Limb (tissue), 2 donors: Measurements from ENCODE around the gene ZNF532.
"Not testable (repeated sequence)": the region's sequence is repeated elsewhere in the genome, so short reads cannot be mapped to it uniquely, and the experiment has no call there.

Source experiments
- DNase-seq, 2 donors: peaks; one replicate each; pipeline ENCODE4 v3.0.0-alpha.2; 2016; ENCODE audit errors: extremely low spot score in 2 of 2

Gene ZNF532

GRCh38 chr18:59005262-59005661, 140.6 kb downstream of the ZNF532 start:
- DNase-seq: no peak

DNA sequence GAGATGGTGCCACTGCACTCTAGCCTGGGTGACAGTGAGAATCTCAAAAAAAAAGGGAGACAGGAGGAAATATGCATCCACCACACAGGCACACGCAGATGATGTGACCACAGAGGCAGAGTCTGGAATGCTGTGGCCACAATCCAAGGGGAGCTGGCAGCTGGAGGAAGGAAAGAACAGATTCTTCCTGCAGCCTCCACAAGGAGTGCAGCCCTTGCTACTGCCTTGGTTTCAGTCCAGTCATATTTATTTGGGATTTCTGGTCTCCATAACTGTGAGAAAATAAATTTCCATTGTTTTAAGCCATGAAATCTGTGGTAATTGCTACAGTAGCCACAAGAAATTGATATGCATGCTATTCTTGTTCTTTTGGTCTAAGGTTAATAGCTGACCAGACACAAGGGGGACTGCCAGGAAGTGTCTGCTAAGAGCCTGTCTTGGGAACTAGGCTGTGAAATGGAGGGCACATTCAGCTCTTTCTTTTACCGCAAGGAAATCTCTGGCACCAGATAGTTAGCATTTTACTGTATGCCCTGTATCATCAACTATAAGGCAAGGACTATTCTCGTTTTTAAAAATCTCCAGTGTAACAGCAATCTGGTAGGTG, 141.9 kb downstream of the ZNF532 start:
- no peak for DNase-seq

- no peak for DNase-seq
Measured at GRCh38 chr18:59008302-59008974, 143.8 kb downstream of the ZNF532 start.

DNA sequence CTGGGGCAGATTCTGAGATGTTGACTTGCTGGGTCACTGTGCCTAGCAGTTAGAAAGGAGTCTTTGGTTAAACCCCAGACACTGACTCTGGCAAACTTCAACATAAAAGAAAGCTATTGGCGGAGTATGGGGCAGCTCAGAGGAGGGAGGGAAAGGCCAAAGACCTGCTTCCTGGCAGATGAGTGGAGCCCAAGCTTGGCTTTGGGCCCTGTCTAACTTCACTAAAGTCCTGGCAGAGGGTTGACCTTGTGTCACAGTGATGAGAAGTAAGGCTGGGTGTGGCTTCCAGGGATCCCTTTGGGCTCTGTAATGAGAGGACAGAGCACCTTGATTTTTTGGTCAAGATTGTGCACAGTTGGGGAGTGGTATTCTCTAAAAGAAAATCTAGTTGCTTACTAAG, 145.2 kb downstream of the ZNF532 start:
- DNase-seq: no peak

GRCh38 chr18:59011289-59011688, 146.6 kb downstream of the ZNF532 start:
- DNase-seq: no peak

- no peak for DNase-seq
Measured at GRCh38 chr18:59011786-59012185, 147.1 kb downstream of the ZNF532 start.

- DNase-seq: no peak
Measured at GRCh38 chr18:59012815-59013705, 148.4 kb downstream of the ZNF532 start.

DNA sequence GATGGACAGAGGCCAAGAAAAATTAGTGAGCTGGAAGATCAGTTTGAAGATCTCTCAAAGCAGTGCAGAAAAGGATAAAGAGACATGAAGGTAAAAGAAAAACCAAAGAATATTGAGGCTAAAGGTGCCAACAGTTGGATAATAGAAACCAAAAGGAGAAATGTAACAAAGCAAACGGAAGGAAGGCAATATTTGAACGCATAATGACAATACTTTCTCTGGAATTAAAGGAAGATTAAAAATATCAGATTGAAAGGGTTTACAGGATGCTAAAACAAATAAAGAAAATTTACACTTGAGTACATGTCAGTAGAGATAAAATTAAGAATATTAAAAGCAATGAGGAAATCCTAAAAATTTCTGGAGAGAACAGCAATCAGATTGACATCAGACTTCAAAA, 149.1 kb downstream of the ZNF532 start:
- DNase-seq: no peak

DNA sequence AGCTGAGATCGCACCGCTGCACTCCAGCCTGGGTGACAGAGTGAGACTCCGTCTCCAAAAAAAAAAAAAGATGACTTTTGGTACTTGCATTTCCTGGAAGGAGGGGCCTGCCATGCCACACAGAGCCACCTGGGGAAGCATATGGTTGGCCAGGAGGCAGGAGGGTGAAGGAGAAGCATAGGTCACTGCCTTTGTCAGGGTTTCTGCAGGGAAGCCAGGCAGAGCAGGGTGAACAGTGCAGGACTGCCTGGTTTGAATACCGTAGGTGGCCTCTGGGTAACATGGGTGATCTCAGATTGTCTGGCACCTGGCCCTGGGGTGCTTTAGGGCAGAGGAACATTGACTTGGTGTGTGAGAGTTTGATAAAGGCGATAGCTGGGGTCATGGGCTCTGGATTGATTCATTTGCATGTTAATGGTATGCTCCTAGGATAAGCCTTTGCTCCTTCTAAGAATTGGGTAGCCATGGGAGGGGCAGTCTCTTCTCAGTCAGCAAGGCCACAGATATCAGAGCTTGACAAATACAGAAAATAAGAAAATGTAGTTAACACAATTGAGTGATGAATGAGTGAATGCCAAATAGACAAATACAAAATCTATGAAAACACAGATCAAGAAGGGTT, 151.0 kb downstream of the ZNF532 start:
- no peak for DNase-seq

DNA sequence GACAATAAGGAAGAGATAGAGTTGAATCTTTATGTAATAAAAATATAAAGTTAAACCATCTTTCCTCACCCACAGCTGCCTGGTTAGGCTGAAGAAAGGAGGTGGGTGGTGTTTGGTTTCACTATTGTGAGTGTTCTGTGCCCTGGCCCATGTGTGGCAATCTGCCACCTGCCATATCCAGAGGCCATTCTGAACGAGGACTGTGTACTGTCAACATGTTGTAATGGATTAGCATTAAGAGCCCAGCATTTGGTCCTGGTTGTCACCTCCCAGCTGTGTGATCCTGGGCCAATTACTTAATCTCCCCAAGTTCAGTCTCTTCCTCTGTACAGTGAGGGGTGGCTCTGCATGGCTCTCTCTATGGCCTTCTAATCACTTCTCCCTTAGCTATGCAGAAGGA, 156.8 kb downstream of the ZNF532 start:
- no peak for DNase-seq

DNA sequence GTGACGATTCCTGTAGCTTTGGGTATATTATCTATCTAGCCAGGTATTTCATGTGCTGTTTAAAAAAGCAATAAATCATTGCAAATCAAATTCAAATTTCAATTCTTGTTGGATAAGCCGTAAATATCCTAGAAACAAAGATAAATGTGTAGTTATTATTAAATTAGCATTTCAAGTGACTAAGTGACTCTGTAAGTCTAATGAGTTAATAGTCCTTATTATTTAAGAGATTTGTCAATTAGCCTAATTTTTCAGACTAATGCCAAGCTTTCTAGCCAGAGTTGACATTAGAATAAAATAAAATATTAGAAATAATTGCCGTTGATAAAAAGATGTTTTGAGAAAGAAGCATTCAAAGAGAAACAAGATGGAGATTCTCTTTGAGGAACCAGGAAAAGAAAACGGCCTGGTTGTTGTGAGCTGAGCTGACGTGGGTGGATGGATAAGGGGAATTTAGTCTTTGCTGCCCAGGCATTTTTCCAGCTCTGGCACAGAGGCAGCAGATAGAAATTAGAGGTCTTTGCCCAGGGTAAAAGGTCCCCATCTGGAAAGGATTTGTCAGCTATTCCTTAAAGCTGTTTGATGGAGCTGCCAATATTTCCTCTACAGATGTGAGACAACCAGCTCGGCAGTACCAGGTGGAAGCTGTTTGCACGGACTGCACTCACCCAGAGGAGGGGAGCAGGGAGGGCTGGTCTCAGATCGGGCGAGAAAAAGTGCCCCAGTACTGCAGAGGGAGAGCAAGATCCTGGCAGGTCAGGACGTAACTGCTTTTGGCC, 157.7 kb downstream of the ZNF532 start:
- DNase-seq: peak; percentile 51 to 78

DNA sequence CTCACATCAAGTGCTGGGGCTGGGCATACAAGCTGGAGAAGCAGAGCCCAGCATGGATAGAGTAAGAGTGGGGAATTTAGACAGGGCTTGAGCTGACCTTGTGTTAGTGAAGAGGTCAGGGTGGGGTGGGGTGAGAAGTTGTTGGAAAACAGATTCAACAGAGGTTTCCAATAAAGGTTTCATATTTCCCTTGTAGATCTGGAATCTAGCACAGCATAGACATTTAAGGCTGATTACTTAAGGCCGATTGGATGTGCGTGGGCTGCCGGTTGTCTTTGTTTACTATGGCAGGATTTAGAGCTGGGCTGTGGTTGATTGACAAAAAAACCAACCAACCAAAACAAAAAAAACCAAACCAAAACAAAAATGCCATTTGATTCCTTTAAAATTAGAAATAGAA, 160.2 kb downstream of the ZNF532 start:
- peak in 1 of 2 donors; percentile 12 for DNase-seq

DNA sequence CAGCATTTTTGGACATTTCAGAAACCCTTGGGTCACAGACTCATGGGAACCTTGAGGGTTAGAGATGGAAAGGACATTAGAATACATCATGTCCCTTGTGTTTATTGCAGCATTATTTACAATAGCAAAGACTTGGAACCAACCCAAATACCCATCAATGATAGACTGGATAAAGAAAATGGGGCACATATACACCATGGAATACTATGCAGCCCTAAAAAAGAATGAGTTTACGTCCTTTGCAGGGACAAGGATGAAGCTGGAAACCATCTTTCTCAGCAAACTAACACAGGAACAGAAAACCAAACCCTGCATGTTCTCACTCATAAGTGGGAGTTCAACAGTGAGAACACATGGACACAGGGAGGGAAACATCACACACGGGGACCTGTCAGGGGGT, 160.9 kb downstream of the ZNF532 start:
- not testable (repeated sequence) for DNase-seq

DNA sequence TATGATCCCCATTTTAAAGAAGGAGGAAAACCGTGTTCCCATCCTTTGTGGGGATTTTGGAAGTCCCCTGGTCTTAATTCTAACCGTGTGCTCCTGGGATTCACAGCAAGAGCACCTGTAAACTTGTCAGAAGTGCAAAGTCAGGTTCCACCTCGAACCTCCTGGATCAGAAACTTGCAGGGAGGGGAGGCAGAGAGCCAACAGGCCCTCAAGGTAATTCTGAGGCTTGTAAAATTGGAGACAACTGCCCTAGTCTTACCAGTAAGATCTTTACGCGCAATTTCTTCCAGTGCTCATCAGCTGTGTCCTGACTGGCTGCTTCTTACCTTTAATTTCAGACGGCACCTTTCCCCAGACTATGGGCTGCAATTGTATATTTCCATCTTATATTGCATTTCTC, 161.7 kb downstream of the ZNF532 start:
- no peak for DNase-seq

DNA sequence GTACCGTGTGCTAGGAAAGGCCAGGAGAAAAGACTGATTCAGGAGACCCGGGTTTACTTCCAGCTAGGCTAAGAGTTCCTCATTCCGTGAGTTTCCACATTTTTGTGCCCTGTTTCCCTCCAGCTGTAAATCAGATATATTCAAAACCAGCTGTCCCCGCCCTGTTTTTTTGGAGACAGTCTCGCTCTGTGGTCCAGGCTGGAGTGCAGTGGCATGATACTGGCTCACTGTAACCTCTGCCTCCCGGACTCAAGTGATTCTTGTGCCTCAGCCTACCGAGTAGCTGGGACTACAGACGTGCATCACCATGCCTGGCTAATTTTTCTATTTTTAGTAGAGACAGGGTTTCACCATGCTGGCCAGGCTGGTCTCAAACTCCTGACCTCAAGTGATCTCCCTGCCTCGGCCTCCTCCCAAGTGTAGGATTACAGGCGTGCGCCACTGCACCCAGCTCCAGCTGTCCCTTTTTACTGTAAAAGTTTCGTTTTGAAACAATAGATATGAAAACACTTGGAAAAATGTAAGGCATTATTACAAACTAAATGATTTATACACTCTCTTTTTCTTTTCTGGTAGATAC, 162.2 kb downstream of the ZNF532 start:
- DNase-seq: no peak

DNA sequence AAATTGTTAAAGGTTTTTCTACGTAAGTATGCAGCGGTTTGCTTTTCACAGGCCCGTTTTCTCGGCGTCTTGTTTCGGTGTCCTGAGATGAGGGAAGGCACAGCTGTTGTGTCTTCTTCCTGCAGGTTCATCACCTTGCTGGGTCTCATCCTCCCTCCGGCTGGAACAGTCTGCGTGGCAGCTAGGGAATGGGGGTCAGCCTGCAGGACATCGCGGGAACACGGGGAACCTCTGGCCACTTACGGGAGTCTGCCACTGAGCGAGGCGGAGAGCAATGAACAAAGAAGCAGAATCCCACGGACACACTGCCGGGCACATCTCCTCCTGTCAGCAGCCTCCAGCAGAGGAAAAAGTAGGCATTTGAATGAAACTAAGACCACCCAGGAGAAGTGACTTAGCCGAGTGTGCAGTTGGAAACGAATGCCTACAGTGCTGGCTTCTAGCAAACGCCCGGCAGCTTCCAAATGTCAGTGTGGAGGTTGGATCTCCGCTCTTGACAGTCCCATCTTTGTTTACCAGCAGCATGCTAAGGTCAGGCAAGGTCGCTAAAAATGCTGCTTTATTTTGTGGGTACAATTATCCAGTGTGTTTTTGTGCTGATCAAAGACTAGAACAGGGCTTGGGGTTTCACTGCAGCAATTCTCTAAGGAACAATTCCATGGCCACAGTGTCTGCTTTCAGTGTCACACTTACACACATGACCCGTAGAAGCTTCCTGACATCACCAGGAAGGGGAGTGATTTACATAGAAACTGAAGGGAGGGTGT, 165.2 kb downstream of the ZNF532 start:
- DNase-seq: no peak

- DNase-seq: no peak
Measured at GRCh38 chr18:59032308-59032707, 167.6 kb downstream of the ZNF532 start.

GRCh38 chr18:59033359-59033758, 168.7 kb downstream of the ZNF532 start:
- DNase-seq: no peak

DNA sequence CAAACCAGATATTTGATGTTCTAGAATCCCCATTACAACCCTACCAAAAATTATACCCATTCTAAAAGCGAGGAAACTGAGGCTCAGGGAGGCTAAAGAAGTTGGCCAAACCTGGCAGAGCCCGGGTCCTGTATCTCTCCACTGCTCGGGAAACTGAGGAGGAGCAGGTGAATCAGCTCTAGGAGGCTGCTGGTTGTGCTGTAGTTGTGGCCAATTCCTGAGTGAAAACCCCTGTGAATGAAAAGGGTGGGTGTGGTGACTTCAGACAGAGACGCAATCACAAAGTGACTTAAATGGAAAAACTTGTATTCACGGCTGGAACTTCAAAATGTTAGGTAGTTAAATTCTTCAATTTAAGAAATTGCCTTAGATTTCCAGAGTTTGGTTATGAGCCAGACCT, 169.3 kb downstream of the ZNF532 start:
- DNase-seq: peak in 1 of 2 donors; percentile 12

DNA sequence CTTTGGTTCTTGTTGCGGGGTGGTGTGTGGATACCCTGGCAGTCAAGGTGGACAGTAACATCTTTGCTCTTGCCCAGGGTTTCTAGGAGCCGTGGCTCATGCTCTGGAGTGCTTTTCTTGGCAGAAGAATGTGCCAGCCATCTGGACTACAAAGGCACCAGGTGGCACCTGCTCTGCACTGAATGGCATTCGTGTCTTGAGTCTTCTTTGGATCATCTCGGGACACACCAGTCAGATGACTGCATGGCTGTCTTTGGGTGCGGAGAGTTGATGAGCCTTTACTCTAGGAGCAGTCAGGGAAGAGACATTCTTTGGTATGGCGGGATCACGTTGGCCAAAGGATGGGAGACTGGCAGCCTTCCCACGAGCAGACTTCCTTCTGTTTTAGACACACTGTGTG, 170.9 kb downstream of the ZNF532 start:
- peak in 1 of 2 donors; percentile 11 for DNase-seq
